HepG2 (cell line): Measurements from ENCODE around the gene ZNF154.

Source experiments
- MAX ChIP-seq: IDR thresholded peaks from 2 replicates; pipeline ENCODE4 v1.6.1; 2012; ENCODE audit warnings: inconsistent platforms
- RARG ChIP-seq: sonication (generic); formaldehyde crosslinking; IDR thresholded peaks from 2 replicates; pipeline ENCODE4 v1.4.0; 2020; ENCODE audit warnings: low read depth, mild to moderate bottlenecking, missing genetic modification reagents

- TF ChIP-seq MAX: no peak
- TF ChIP-seq RARG (CRISPR knock-in tag): no peak
Observed at GRCh38 chr19:57720878-57721277, 11.9 kb upstream of the ZNF154 start.
